ENCODE data around the gene HOXC5. TPM values are rescaled to one million over a fixed set of nuclear protein-coding genes. Genes with fewer than 3 reads are reported as not detected.
A peak's percentile ranks its signal among the peaks of the same experiment; 100 is the strongest.

HOXC5 gene
- total RNA-seq, 6 experiments from 2014 or later = not detected

GRCh38 chr12:53995378-53996239 lies 37.2 kb upstream of the HOXC5 start:
- Histone ChIP-seq H3K27me3 (peaks cover 3 to 61% of the 10 kb centered on the region in 2 donors), H3K4me3 (peak overlapping the region; percentile 40 to 48 (median 46)), H3K4me1 (peaks cover 0 to 28% (median 2%) of the 10 kb centered on the region in 4 donors), H3K27ac (no peak overlapping the region), H3K36me3 (no peaks in the 10 kb centered on the region), H3K9me3 (no peaks in the 10 kb centered on the region)
- DNase-seq (no peak), ATAC-seq (peak; percentile 39 to 70 (median 64))
- intact Hi-C loops (cut with DNase I) = no loop called here
- no peak for TF ChIP-seq POLR2A (IDR thresholded peaks at IDR 0.05)
- TF ChIP-seq, protein P1, sequence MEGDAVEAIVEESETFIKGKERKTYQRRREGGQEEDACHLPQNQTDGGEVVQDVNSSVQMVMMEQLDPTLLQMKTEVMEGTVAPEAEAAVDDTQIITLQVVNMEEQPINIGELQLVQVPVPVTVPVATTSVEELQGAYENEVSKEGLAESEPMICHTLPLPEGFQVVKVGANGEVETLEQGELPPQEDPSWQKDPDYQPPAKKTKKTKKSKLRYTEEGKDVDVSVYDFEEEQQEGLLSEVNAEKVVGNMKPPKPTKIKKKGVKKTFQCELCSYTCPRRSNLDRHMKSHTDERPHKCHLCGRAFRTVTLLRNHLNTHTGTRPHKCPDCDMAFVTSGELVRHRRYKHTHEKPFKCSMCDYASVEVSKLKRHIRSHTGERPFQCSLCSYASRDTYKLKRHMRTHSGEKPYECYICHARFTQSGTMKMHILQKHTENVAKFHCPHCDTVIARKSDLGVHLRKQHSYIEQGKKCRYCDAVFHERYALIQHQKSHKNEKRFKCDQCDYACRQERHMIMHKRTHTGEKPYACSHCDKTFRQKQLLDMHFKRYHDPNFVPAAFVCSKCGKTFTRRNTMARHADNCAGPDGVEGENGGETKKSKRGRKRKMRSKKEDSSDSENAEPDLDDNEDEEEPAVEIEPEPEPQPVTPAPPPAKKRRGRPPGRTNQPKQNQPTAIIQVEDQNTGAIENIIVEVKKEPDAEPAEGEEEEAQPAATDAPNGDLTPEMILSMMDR (IDR thresholded peaks at IDR 0.05) = no peak
- 2% methylated on average over 39 of the region's 48 CpGs for WGBS (ENCODE audit: insufficient coverage, low coverage, low lambda C conversion rate, missing lambda C conversion rate)

GRCh38 chr12:53996240-53997203 lies 36.3 kb upstream of the HOXC5 start:
- intact Hi-C loops (cut with DNase I) = no loop called here
- peak in 1 of 4 donors; percentile 6 for ATAC-seq
- H3K27ac ChIP-seq = no peak overlapping the region

GRCh38 chr12:53997204-53998109 lies 35.4 kb upstream of the HOXC5 start:
- Histone ChIP-seq H3K36me3 (no peaks in the 10 kb centered on the region), H3K27ac (no peak overlapping the region), H3K4me1 (peaks cover 0 to 29% (median 2%) of the 10 kb centered on the region in 4 donors), H3K4me3 (no peak overlapping the region), H3K27me3 (peaks cover 8 to 66% of the 10 kb centered on the region in 2 donors), H3K9me3 (no peaks in the 10 kb centered on the region)
- TF ChIP-seq, protein P1 (IDR thresholded peaks at IDR 0.05) = no peak
- no peak for TF ChIP-seq POLR2A (IDR thresholded peaks at IDR 0.05)
- ATAC-seq (no peak), DNase-seq (no peak)
- WGBS (ENCODE audit: insufficient coverage, low coverage, low lambda C conversion rate, missing lambda C conversion rate) = 7% methylated on average over 19 of the region's 35 CpGs
- intact Hi-C loops (cut with DNase I) = no loop called here

More at GRCh38 chr12:53996240-53997203, 36.3 kb upstream of the HOXC5 start:
- Histone ChIP-seq H3K9me3 (no peaks in the 10 kb centered on the region), H3K27me3 (peaks cover 8 to 70% of the 10 kb centered on the region in 2 donors), H3K36me3 (no peaks in the 10 kb centered on the region), H3K4me1 (peaks cover 0 to 29% (median 2%) of the 10 kb centered on the region in 4 donors), H3K4me3 (peak overlapping the region; percentile 40 to 48 (median 46))
- no peak for DNase-seq
- no peak for TF ChIP-seq POLR2A (IDR thresholded peaks at IDR 0.05)
- TF ChIP-seq, protein P1 (IDR thresholded peaks at IDR 0.05) = no peak
- 19% methylated on average over 25 of the region's 29 CpGs for WGBS (ENCODE audit: insufficient coverage, low coverage, low lambda C conversion rate, missing lambda C conversion rate)
